Pancreas (tissue), 10 donors: ENCODE results near the gene GPR139. TPM values are rescaled to one million over a fixed set of nuclear protein-coding genes. Genes with fewer than 3 reads are reported as not detected.

Source experiments
- ATAC-seq, 4 donors: fragments of 200-7000 bp; cut with Tn5 transposase; one replicate each; pipeline versions ENCODE4 v1.8.0 to v1.9.1; 2020; ENCODE audit warnings: mild to moderate bottlenecking in 4 of 4, moderate library complexity in 4 of 4
- DNase-seq, 6 donors: peaks; one replicate each; pipeline ENCODE4 v3.0.0-alpha.2; 2020
- FAIRE-seq: peaks from 2 replicates; lab custom pipeline; 2012; peaks lifted over from hg19 to GRCh38; lab: Jason Lieb, UNC
- H3K27ac ChIP-seq, 4 donors: fragments of 200-600 bp; sonication (generic); 1 replicate in 3 of 4; 2 replicates in 1 of 4; pipeline versions ENCODE4 v1.5.0 to v1.8.0; 2020
- H3K27me3 ChIP-seq, 4 donors: fragments of 200-600 bp; one replicate each; pipeline ENCODE4 v1.8.0; 2021
- H3K36me3 ChIP-seq, 3 donors: fragments of 200-600 bp; sonication (generic) in 1 of 3; one replicate each; pipeline versions ENCODE4 v1.5.0 to v1.8.0; 2020 to 2021
- H3K4me1 ChIP-seq, 3 donors: fragments of 200-600 bp; one replicate each; pipeline ENCODE4 v1.8.0; 2021
- H3K4me3 ChIP-seq, 4 donors: fragments of 200-600 bp; sonication (generic) in 2 of 4; one replicate each; pipeline versions ENCODE4 v1.5.0 to v1.8.0; 2020 to 2021
- H3K9me3 ChIP-seq, 4 donors: fragments of 200-600 bp; one replicate each; pipeline ENCODE4 v1.8.0; 2021
- CTCF ChIP-seq, 4 donors: fragments of 200-600 bp; sonication (generic) in 3 of 4; IDR thresholded peaks; one replicate each; pipeline versions ENCODE4 v1.5.0 to v1.8.0; 2021; ENCODE audit warnings: antibody characterized with exemption in 4 of 4
- WGBS, 2 donors: extraction: QIAGEN DNeasy Blood & Tissue Kit; methylation state at CpG; one replicate each; pipeline ENCODE4 v1.1.7; 2013; 5-methylcytosine and 5-hydroxymethylcytosine counted together
- intact Hi-C, 3 donors: fragments of 100-400 bp; cut with DNase I; formaldehyde crosslinking; loops; one replicate each; pipeline versions ENCODE4 v1.11.1 to v1.14.2; 2022
- polyA plus RNA-seq, 2 donors: library from polyadenylated mRNA; stranded (reverse); fragments of 200-250 nt; gene quantifications; one replicate each; pipeline ENCODE4 v1.2.3, GENCODE V29; 2013
- total RNA-seq, 6 donors: library from RNA; stranded (reverse); fragmentation: NEBNext Ultra II Directional in 4 of 6; extraction: Animal tissue kit (Norgen Biotek cat#: 25700) in 4 of 6; gene quantifications; one replicate each; pipeline versions ENCODE4 v1.2.1 to v1.2.4, GENCODE V29; 2021 to 2023
- donor health status: healthy with polysubstance abuse.
- donor health status: DM: no; HTN: no; CAD: no; lungs with moderate emphysema.
- donor health status: DM: no; HTN: no; CAD: no.
- donor health status: control.
- donor health status: control.
- donor health status: Bipolar disorder and iron deficiency.
- donor health status: DM: yes; HTN: yes; CAD: no.
- donor health status: DM: no; HTN: no; CAD: no.
- donor health status: DM: no; HTN: no; CAD: no.
- donor health status: DM: yes; HTN: yes; CAD: no.

GPR139 gene
- total and polyA plus RNA-seq, 8 donors: not detected

GRCh38 chr16:20064520-20064919 is 9.2 kb downstream of the GPR139 start:
- FAIRE-seq: no peak
- H3K27me3 ChIP-seq: no peaks in the 10 kb centered on the region
- intact Hi-C loops: no loop called here

GRCh38 chr16:20061132-20061531 is 12.6 kb downstream of the GPR139 start:
- TF ChIP-seq CTCF (IDR thresholded peaks at IDR 0.05): no peak
- H3K36me3 ChIP-seq: no peaks in the 10 kb centered on the region
- DNase-seq (no peak), FAIRE-seq (no peak), ATAC-seq (no peak)
- 48 to 55% methylated on average over 3 of the region's 3 CpGs for WGBS, 2 donors
- H3K27me3 ChIP-seq: no peaks in the 10 kb centered on the region
- no peaks in the 10 kb centered on the region for H3K4me1 ChIP-seq
- H3K9me3 ChIP-seq: no peaks in the 10 kb centered on the region
- no peak overlapping the region for H3K27ac ChIP-seq
- no peak overlapping the region for H3K4me3 ChIP-seq
- intact Hi-C loops: no loop called here

More at GRCh38 chr16:20064520-20064919, 9.2 kb downstream of the GPR139 start:
- DNase-seq (no peak), ATAC-seq (no peak)
- no peak for TF ChIP-seq CTCF (IDR thresholded peaks at IDR 0.05)
- Histone ChIP-seq H3K36me3 (no peaks in the 10 kb centered on the region), H3K4me1 (no peaks in the 10 kb centered on the region), H3K9me3 (no peaks in the 10 kb centered on the region), H3K4me3 (no peak overlapping the region), H3K27ac (no peak overlapping the region)
- 73 to 76% methylated on average over 4 of the region's 4 CpGs for WGBS, 2 donors

- 51 to 66% methylated on average over 3 of the region's 3 CpGs for WGBS, 2 donors
- no peak overlapping the region for H3K27ac ChIP-seq
- FAIRE-seq: no peak
Measured at GRCh38 chr16:20056436-20056835, 17.3 kb downstream of the GPR139 start.

GRCh38 chr16:20053336-20053735 is 20.4 kb downstream of the GPR139 start:
- intact Hi-C loops: no loop called here
- H3K27me3 ChIP-seq: no peaks in the 10 kb centered on the region
- H3K9me3 ChIP-seq: no peaks in the 10 kb centered on the region
- no peak for DNase-seq
- H3K4me3 ChIP-seq: no peak overlapping the region
- no peaks in the 10 kb centered on the region for H3K36me3 ChIP-seq
- no peaks in the 10 kb centered on the region for H3K4me1 ChIP-seq
- H3K27ac ChIP-seq: no peak overlapping the region
- WGBS, 2 donors: 14 to 25% methylated on average over 5 of the region's 5 CpGs
- no peak for TF ChIP-seq CTCF (IDR thresholded peaks at IDR 0.05)
- no peak for ATAC-seq
- FAIRE-seq: no peak

More at GRCh38 chr16:20056436-20056835, 17.3 kb downstream of the GPR139 start:
- Histone ChIP-seq H3K36me3 (no peaks in the 10 kb centered on the region), H3K9me3 (no peaks in the 10 kb centered on the region), H3K27me3 (no peaks in the 10 kb centered on the region), H3K4me3 (no peak overlapping the region), H3K4me1 (no peaks in the 10 kb centered on the region)
- intact Hi-C loops: no loop called here
- no peak for ATAC-seq
- TF ChIP-seq CTCF (IDR thresholded peaks at IDR 0.05): no peak
- DNase-seq: no peak

GRCh38 chr16:20051611-20052010 is 22.1 kb downstream of the GPR139 start:
- FAIRE-seq (no peak), DNase-seq (no peak), ATAC-seq (no peak)
- intact Hi-C loops: no loop called here
- no peaks in the 10 kb centered on the region for H3K9me3 ChIP-seq
- 73 to 82% methylated on average over 9 of the region's 9 CpGs for WGBS, 2 donors
- H3K4me3 ChIP-seq: no peak overlapping the region
- no peak for TF ChIP-seq CTCF (IDR thresholded peaks at IDR 0.05)
- no peak overlapping the region for H3K27ac ChIP-seq
- H3K4me1 ChIP-seq: no peaks in the 10 kb centered on the region
- no peaks in the 10 kb centered on the region for H3K36me3 ChIP-seq
- H3K27me3 ChIP-seq: no peaks in the 10 kb centered on the region
